Left renal pelvis (tissue), 4 donors: ENCODE results near the gene H2BW2. TPM values are rescaled to one million over a fixed set of nuclear protein-coding genes. Genes with fewer than 3 reads are reported as not detected.

Experiments
- polyA plus RNA-seq, 4 donors: library from polyadenylated mRNA; unstranded; fragments of 120-200 nt; gene quantifications; one replicate each; pipeline ENCODE4 v1.2.1, GENCODE V29; 2013; ENCODE audit not compliant: insufficient read length in 4 of 4

H2BW2 gene
- polyA plus RNA-seq, 4 donors = 0.66 to 1.2 (median 0.93) TPM

Other genes with a start within 250 kb of the H2BW2 start
- gene RAB9B, start 207.7 kb upstream of the H2BW2 start, polyA plus RNA-seq = 1 to 10 TPM; 2.7 to 4.1 (median 3.2) TPM
- 10 to 100 TPM; 23.2 to 27.0 (median 23.9) TPM for gene TMSB15B, start 77.3 kb upstream of the H2BW2 start, polyA plus RNA-seq
- under 1 TPM in 1 of 4 donors, not detected in 3; 0.40 TPM for gene H2BW1, start 26.2 kb upstream of the H2BW2 start, polyA plus RNA-seq
- gene TMSB15C, start 36.3 kb downstream of the H2BW2 start, polyA plus RNA-seq = 10 to 100 TPM; 11.0 to 17.1 (median 13.1) TPM
- 1 to 10 TPM; 4.3 to 7.1 (median 5.6) TPM for gene ZCCHC18, start 72.6 kb downstream of the H2BW2 start, polyA plus RNA-seq
- 10 to 100 TPM in 3 of 4 donors, 1 to 10 TPM in 1; 8.9 to 12.8 (median 11.4) TPM for gene SLC25A53, start 117.1 kb downstream of the H2BW2 start, polyA plus RNA-seq
- gene FAM199X, start 126.5 kb downstream of the H2BW2 start, polyA plus RNA-seq = 10 to 100 TPM; 21.3 to 48.1 (median 42.5) TPM
- gene ESX1, start 215.0 kb downstream of the H2BW2 start, polyA plus RNA-seq = not detected